Heart left ventricle (tissue), 16 donors: ENCODE results near the gene OGFRL1. TPM values are rescaled to one million over a fixed set of nuclear protein-coding genes. Genes with fewer than 3 reads are reported as not detected.

Source experiments
- ATAC-seq, 4 donors: fragments of 200-7000 bp; cut with Tn5 transposase; one replicate each; pipeline ENCODE4 v1.9.1; 2020 to 2022; ENCODE audit warnings: moderate library complexity in 4 of 4, mild to moderate bottlenecking in 3 of 4, moderate number of reproducible peaks in 1 of 4
- DNase-seq, 5 donors: peaks; one replicate each; pipeline ENCODE4 v3.0.0-alpha.2; 2020
- H3K27ac ChIP-seq, 12 donors: fragments of 200-600 bp; sonication (generic) in 4 of 12; one replicate each; pipeline versions ENCODE4 v1.5.0 to v1.8.0; 2016 to 2022; ENCODE audit warnings: mild to moderate bottlenecking in 2 of 12
- H3K27me3 ChIP-seq, 9 donors: fragments of 200-600 bp; sonication (generic) in 2 of 9; one replicate each; pipeline versions ENCODE4 v1.5.1 to v1.8.0; 2016 to 2022; ENCODE audit warnings: mild to moderate bottlenecking in 3 of 9
- H3K36me3 ChIP-seq, 9 donors: fragments of 200-600 bp; sonication (generic) in 2 of 9; one replicate each; pipeline versions ENCODE4 v1.5.0 to v1.8.0; 2018 to 2022; ENCODE audit warnings: mild to moderate bottlenecking in 2 of 9
- H3K4me1 ChIP-seq, 12 donors: fragments of 200-600 bp; sonication (generic) in 4 of 12; one replicate each; pipeline versions ENCODE4 v1.5.0 to v1.8.0; 2016 to 2022; ENCODE audit warnings: mild to moderate bottlenecking in 3 of 12
- H3K4me3 ChIP-seq, 12 donors: fragments of 200-600 bp; sonication (generic) in 4 of 12; one replicate each; pipeline versions ENCODE4 v1.5.0 to v1.8.0; 2017 to 2022; ENCODE audit warnings: mild to moderate bottlenecking in 9 of 12, moderate library complexity in 4 of 12
- H3K9me3 ChIP-seq, 12 donors: fragments of 200-600 bp; sonication (generic) in 4 of 12; one replicate each; pipeline versions ENCODE4 v1.5.0 to v1.8.0; 2016 to 2022; ENCODE audit warnings: mild to moderate bottlenecking in 1 of 12
- POLR2A ChIP-seq, 2 donors: fragments of 450-650 bp; IDR thresholded peaks; one replicate each; pipeline ENCODE4 v1.6.1; 2017; ENCODE audit warnings: antibody characterized with exemption in 2 of 2, mild to moderate bottlenecking in 2 of 2, moderate library complexity in 2 of 2
- WGBS, 4 donors: extraction: QIAGEN DNeasy Blood & Tissue Kit in 2 of 4; methylation state at CpG; one replicate each; pipeline versions ENCODE4 v1.1.5 to v1.1.7; 2013 to 2018; 5-methylcytosine and 5-hydroxymethylcytosine counted together
- intact Hi-C, 10 donors: fragments of 100-400 bp; cut with DNase I; formaldehyde crosslinking; loops; one replicate each; pipeline versions ENCODE4 v1.11.1 to v1.14.2; 2022
- polyA plus RNA-seq, 2 donors: library from polyadenylated mRNA; stranded (reverse); fragments of 200-250 nt; gene quantifications; one replicate each; pipeline ENCODE4 v1.2.3, GENCODE V29; 2013
- total RNA-seq, 9 donors: library from RNA; depleted of rRNA in 2 of 9; stranded (reverse); fragments of >200 nt in 2 of 9; fragmentation: NEBNext Ultra II Directional in 3 of 9; extraction: Animal tissue kit (Norgen Biotek cat#: 25700) in 3 of 9; gene quantifications; one replicate each; pipeline versions ENCODE4 v1.1.0 to v1.2.4, GENCODE V29; 2016 to 2023
- TF ChIP-seq, protein P1 (sequence below), 12 donors: fragments of 200-600 bp; sonication (generic) in 4 of 12; IDR thresholded peaks; one replicate each; pipeline versions ENCODE4 v1.5.0 to v1.8.0; 2018 to 2022; ENCODE audit warnings: antibody characterized with exemption in 12 of 12, mild to moderate bottlenecking in 5 of 12
- donor health status: ischemic (EF 13 %, LVEDD 7.1; RV severe dilation, severe dysfunction).
- donor health status: healthy with polysubstance abuse.
- donor health status: DM: no; HTN: yes; CAD: no.
- donor health status: DM: no; HTN: no; CAD: no.
- donor health status: ischemic (EF 25% LVEDD 6.9; RV normal size, moderate dysfunction).
- donor health status: ischemic (EF 25% LVEDD 5.7; RV mildly dilated, moderate dysfunction).
- donor health status: healthy.
- donor health status: DM: yes; HTN: yes; CAD: no.
- donor health status: ischemic (EF 35%, LVEDD 5.7; RV mildly dilated, moderate dysfunction).
- donor health status: nonischemic (EF 11% LVEDD 7.7; RV severe dilation, severe dysfunction).
- donor health status: DM: yes; HTN: yes; CAD: no.
- donor health status: PGD.
- donor health status: ischemic (EF 29% LVEDD 5.4; RV normal size, mild dysfunction).
- donor health status: nonischemic (EF 23%, LVEDD 6.1; RV moderate dilation, normal function).

Gene OGFRL1
- total and polyA plus RNA-seq, 11 donors: 2.7 to 18.5 (median 7.7) TPM

DNA sequence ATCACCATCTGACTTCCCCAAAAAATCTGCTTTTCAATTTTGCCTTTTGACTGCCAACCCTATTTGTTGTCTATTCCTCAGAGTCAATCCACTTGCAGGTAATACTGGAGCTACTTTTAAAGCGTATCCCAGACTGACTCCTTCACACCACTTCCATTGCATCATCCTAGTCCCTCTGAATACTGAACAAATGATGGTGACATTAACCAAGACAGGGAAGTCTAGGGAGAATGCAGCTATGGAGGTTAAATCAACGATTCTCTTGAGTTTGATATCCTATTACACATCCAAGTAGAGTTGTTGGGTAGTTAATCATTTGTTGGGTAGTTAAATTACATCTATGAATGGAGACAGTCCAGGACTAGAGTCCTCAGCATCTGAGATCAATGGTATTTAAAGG is 2.0 kb downstream of the OGFRL1 start:
- DNase-seq (no peak), ATAC-seq (no peak)
- H3K36me3 ChIP-seq: peaks cover 0 to 27% (median 13%) of the 10 kb centered on the region in 9 donors
- intact Hi-C loops: loop anchor here in 1 of 10 donors (10.0 kb wide), 1 partner anchor 134 kb away; no protein-coding TSS in a partner anchor
- H3K4me1 ChIP-seq: peaks cover 0 to 74% (median 29%) of the 10 kb centered on the region in 12 donors
- H3K4me3 ChIP-seq: peak overlapping the region in 8 of 12 donors; percentile 66 to 91 (median 85)
- no peak for TF ChIP-seq POLR2A (IDR thresholded peaks at IDR 0.05)
- H3K27me3 ChIP-seq: no peaks in the 10 kb centered on the region
- H3K27ac ChIP-seq: no peak overlapping the region
- WGBS, 4 donors: 66 to 92% (median 80%) methylated on average over 2 of the region's 2 CpGs
- H3K9me3 ChIP-seq: no peaks in the 10 kb centered on the region

DNA sequence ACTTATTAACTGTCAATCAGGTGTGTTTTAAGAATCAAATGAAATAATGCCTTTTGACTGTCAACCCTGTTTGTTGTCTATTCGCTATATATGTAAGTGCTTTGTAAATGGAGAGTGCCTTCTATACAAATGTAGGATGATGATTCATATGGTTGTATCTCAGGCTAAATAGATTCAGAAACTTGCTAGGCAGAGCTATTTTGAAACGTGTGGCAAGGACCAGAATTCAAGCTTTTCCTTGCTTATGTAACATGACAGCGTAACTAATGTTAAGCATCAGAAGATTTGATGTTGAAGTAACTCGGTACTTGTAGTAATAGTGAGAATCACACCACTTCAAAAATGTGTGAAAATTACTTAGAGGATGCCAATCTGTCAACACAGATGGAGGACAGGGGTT is 3.4 kb downstream of the OGFRL1 start:
- Histone ChIP-seq H3K27me3 (no peaks in the 10 kb centered on the region), H3K27ac (no peak overlapping the region), H3K9me3 (no peaks in the 10 kb centered on the region), H3K4me1 (peaks cover 0 to 66% (median 27%) of the 10 kb centered on the region in 12 donors), H3K4me3 (peak overlapping the region in 6 of 12 donors; percentile 0 to 91 (median 86)), H3K36me3 (peaks cover 0 to 41% (median 27%) of the 10 kb centered on the region in 9 donors)
- TF ChIP-seq, protein P1, sequence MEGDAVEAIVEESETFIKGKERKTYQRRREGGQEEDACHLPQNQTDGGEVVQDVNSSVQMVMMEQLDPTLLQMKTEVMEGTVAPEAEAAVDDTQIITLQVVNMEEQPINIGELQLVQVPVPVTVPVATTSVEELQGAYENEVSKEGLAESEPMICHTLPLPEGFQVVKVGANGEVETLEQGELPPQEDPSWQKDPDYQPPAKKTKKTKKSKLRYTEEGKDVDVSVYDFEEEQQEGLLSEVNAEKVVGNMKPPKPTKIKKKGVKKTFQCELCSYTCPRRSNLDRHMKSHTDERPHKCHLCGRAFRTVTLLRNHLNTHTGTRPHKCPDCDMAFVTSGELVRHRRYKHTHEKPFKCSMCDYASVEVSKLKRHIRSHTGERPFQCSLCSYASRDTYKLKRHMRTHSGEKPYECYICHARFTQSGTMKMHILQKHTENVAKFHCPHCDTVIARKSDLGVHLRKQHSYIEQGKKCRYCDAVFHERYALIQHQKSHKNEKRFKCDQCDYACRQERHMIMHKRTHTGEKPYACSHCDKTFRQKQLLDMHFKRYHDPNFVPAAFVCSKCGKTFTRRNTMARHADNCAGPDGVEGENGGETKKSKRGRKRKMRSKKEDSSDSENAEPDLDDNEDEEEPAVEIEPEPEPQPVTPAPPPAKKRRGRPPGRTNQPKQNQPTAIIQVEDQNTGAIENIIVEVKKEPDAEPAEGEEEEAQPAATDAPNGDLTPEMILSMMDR (IDR thresholded peaks at IDR 0.05): no peak
- no peak for TF ChIP-seq POLR2A (IDR thresholded peaks at IDR 0.05)
- DNase-seq: no peak
- intact Hi-C loops: loop anchor here in 1 of 10 donors (10.0 kb wide), 1 partner anchor 133 kb away; no protein-coding TSS in a partner anchor
- ATAC-seq: no peak
- WGBS, 4 donors: 70 to 75% (median 70%) methylated on average over 4 of the region's 4 CpGs

DNA sequence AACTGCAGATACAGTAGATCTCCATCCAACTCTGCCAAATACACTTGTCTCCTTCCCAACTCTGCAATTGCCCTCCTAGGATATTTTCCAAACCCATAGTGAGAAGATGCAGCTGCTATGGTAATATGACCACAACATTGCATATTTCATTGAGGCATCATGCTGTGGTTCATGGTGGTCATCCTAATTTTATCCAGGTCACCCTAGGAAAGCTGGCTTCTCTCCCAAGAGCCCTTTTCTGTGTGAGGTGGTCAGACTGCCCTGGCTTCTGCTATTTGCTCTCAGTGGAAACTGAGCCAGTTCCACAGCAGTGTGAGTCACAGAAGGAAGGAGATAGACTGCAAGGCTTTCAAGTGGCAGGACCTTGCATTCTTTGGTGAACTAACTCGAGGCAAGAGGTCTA is 5.5 kb downstream of the OGFRL1 start:
- intact Hi-C loops: loop anchor here in 1 of 10 donors (10.0 kb wide), 1 partner anchor 131 kb away; no protein-coding TSS in a partner anchor
- Histone ChIP-seq H3K36me3 (peaks cover 0 to 58% (median 40%) of the 10 kb centered on the region in 9 donors), H3K4me3 (no peak overlapping the region), H3K9me3 (no peaks in the 10 kb centered on the region), H3K27ac (no peak overlapping the region), H3K4me1 (peaks cover 0 to 52% (median 19%) of the 10 kb centered on the region in 12 donors), H3K27me3 (no peaks in the 10 kb centered on the region)
- ATAC-seq: peak; percentile 33 to 83 (median 60)
- 33 to 57% (median 39%) methylated on average over 1 of the region's 1 CpG for WGBS, 4 donors
- TF ChIP-seq POLR2A (IDR thresholded peaks at IDR 0.05): no peak
- TF ChIP-seq, protein P1 (IDR thresholded peaks at IDR 0.05): no peak
- no peak for DNase-seq

DNA sequence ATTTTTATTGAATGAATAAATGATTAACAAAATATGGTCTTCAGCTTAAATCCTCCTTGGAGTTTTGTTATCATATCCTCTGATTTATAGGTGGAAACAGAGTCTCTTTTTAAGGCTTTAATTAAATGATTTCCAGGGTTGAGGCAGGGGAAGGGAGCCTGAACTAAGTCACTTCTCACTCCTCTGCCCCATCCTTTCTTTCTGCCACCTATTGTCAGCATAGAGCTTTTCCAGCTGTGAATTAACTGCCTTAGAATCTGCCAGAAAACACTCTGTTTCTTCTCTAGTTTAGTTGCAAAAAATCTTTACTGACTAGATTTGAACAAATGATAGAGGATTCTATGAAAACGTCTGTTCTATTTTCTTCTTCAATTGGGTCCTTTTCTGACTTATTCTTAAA is 9.8 kb downstream of the OGFRL1 start:
- TF ChIP-seq, protein P1 (IDR thresholded peaks at IDR 0.05): no peak
- TF ChIP-seq POLR2A (IDR thresholded peaks at IDR 0.05): no peak
- DNase-seq (no peak), ATAC-seq (no peak)
- Histone ChIP-seq H3K4me1 (peaks cover 0 to 22% (median 5%) of the 10 kb centered on the region in 12 donors), H3K27me3 (no peaks in the 10 kb centered on the region), H3K9me3 (no peaks in the 10 kb centered on the region), H3K4me3 (no peak overlapping the region), H3K36me3 (peaks cover 0 to 93% (median 79%) of the 10 kb centered on the region in 9 donors), H3K27ac (no peak overlapping the region)
- 73 to 78% (median 77%) methylated on average over 1 of the region's 1 CpG for WGBS, 4 donors
- intact Hi-C loops: loop anchor here in 1 of 10 donors (10.0 kb wide), 1 partner anchor 126 kb away; no protein-coding TSS in a partner anchor
